ENCODE data around the gene ZXDA.

Gene ZXDA

GRCh38 chrX:57906790-57907189 is 3.5 kb downstream of the ZXDA start:
- H2BK12ac ChIP-seq (ENCODE audit: low read length in 2 of 2) = no peak overlapping the region
- no peak overlapping the region for H3K4ac ChIP-seq (ENCODE audit: low read depth in 1 of 2, low read length in 2 of 2)
- H3K27me3 ChIP-seq (ENCODE audit: control insufficient read depth in 1 of 2, insufficient read depth in 1 of 2, low read length in 2 of 2) = no peaks in the 10 kb centered on the region
- no peak overlapping the region for H2BK120ac ChIP-seq (ENCODE audit: low read depth, low read length)
- H4K8ac ChIP-seq (ENCODE audit: low read length) = no peak overlapping the region
- H3K36me3 ChIP-seq (ENCODE audit: control insufficient read depth in 1 of 2, insufficient read depth in 2 of 2, low read depth in 1 of 2, low read length in 2 of 2) = no peaks in the 10 kb centered on the region
- H3K23ac ChIP-seq (ENCODE audit: low read length in 2 of 2) = no peak overlapping the region
- H2AFZ ChIP-seq (ENCODE audit: low read depth, low read length) = no peak overlapping the region
- H3K14ac ChIP-seq (ENCODE audit: low read length in 2 of 2) = no peak overlapping the region
- H3K4me2 ChIP-seq (ENCODE audit: low read length, poor library complexity, severe bottlenecking) = no peak overlapping the region
- no peak overlapping the region for H2BK15ac ChIP-seq (ENCODE audit: low read depth, poor library complexity, severe bottlenecking)
- no peak for DNase-seq
- no peaks in the 10 kb centered on the region for H3K79me1 ChIP-seq (replicated peaks; ENCODE audit: low read length, poor library complexity, severe bottlenecking)
- peak overlapping the region in 1 of 2 experiments; percentile 65 for H3K4me3 ChIP-seq (ENCODE audit: insufficient read depth in 1 of 2, low read depth in 1 of 2, low read length in 2 of 2)
- WGBS = no CpG with 5 or more reads among the region's 1 CpG
- no peak overlapping the region for H3K27ac ChIP-seq (ENCODE audit: low read length, poor library complexity, severe bottlenecking)
- no peak overlapping the region for H2AK5ac ChIP-seq (ENCODE audit: low read length, severe bottlenecking)
- H4K91ac ChIP-seq (ENCODE audit: low read length) = no peak overlapping the region
- H3K9me3 ChIP-seq (ENCODE audit: control insufficient read depth, low read length) = no peaks in the 10 kb centered on the region
- no peak overlapping the region for H2BK5ac ChIP-seq (ENCODE audit: low read depth, low read length, poor library complexity, severe bottlenecking)
- H3K9ac ChIP-seq (ENCODE audit: low read length) = peak overlapping the region; percentile 55
- H3K4me1 ChIP-seq (ENCODE audit: control insufficient read depth, insufficient read depth, low read depth, low read length) = no peaks in the 10 kb centered on the region
- no peak overlapping the region for H3K18ac ChIP-seq (ENCODE audit: low read depth in 1 of 2, low read length in 2 of 2)

GRCh38 chrX:57905141-57905540 is 5.1 kb downstream of the ZXDA start:
- Histone ChIP-seq H4K91ac (ENCODE audit: low read length) (no peak overlapping the region), H2AFZ (ENCODE audit: low read depth, low read length) (no peak overlapping the region), H3K27ac (ENCODE audit: low read length, poor library complexity, severe bottlenecking) (no peak overlapping the region), H3K18ac (ENCODE audit: low read depth in 1 of 2, low read length in 2 of 2) (no peak overlapping the region), H3K4me1 (ENCODE audit: control insufficient read depth, insufficient read depth, low read depth, low read length) (no peaks in the 10 kb centered on the region), H3K9me3 (ENCODE audit: control insufficient read depth, low read length) (no peaks in the 10 kb centered on the region), H2BK120ac (ENCODE audit: low read depth, low read length) (no peak overlapping the region), H2BK15ac (ENCODE audit: low read depth, poor library complexity, severe bottlenecking) (no peak overlapping the region), H3K23ac (ENCODE audit: low read length in 2 of 2) (no peak overlapping the region), H2AK5ac (ENCODE audit: low read length, severe bottlenecking) (no peak overlapping the region), H3K27me3 (ENCODE audit: control insufficient read depth in 1 of 2, insufficient read depth in 1 of 2, low read length in 2 of 2) (no peaks in the 10 kb centered on the region), H3K4me2 (ENCODE audit: low read length, poor library complexity, severe bottlenecking) (no peak overlapping the region), H3K4me3 (ENCODE audit: insufficient read depth in 1 of 2, low read depth in 1 of 2, low read length in 2 of 2) (peak overlapping the region in 1 of 2 experiments; percentile 65), H4K8ac (ENCODE audit: low read length) (no peak overlapping the region), H3K9ac (ENCODE audit: low read length) (peak overlapping the region; percentile 76), H2BK12ac (ENCODE audit: low read length in 2 of 2) (no peak overlapping the region), H3K14ac (ENCODE audit: low read length in 2 of 2) (no peak overlapping the region), H3K36me3 (ENCODE audit: control insufficient read depth in 1 of 2, insufficient read depth in 2 of 2, low read depth in 1 of 2, low read length in 2 of 2) (no peaks in the 10 kb centered on the region), H2BK5ac (ENCODE audit: low read depth, low read length, poor library complexity, severe bottlenecking) (no peak overlapping the region), H3K4ac (ENCODE audit: low read depth in 1 of 2, low read length in 2 of 2) (no peak overlapping the region), H3K79me1 (replicated peaks; ENCODE audit: low read length, poor library complexity, severe bottlenecking) (no peaks in the 10 kb centered on the region)
- no peak for DNase-seq
- WGBS = no CpG with 5 or more reads among the region's 2 CpGs

DNA sequence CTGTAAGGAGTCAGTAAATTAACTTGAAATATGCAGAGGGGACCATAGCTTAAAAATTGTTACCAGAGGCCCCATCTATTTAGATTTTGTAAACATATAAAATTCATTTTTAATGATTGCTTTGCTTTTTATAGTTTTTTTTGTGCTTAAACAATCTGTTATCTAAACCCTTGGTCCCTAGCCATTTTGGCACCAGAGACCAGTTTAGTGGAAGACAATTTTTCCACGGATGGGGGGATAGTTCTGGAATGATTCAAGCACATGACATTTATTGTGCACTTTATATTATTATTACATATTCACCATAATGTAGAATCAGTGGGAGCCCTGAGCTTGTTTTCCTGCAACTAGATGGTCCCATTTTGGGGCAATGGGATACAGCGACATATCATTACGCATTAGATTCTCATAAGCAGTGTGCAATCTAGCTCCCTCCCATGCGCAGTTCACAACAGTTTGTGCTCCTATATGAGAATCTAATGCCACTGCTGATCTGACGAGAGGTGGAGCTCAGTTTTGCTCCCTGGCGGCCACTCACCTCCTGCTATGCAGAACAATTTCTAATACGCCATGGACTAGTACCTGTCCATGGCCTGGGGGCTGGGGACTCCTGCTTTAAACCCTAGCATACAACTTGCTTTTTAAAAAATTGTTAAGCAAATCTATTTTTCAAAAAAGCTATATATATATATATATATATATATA is 5.9 kb downstream of the ZXDA start:
- Histone ChIP-seq H3K4ac (ENCODE audit: low read depth in 1 of 2, low read length in 2 of 2) (no peak overlapping the region), H4K8ac (ENCODE audit: low read length) (no peak overlapping the region), H2BK12ac (ENCODE audit: low read length in 2 of 2) (no peak overlapping the region), H3K9ac (ENCODE audit: low read length) (no peak overlapping the region), H3K79me1 (replicated peaks; ENCODE audit: low read length, poor library complexity, severe bottlenecking) (no peaks in the 10 kb centered on the region), H3K23ac (ENCODE audit: low read length in 2 of 2) (no peak overlapping the region), H2BK120ac (ENCODE audit: low read depth, low read length) (no peak overlapping the region), H3K27ac (ENCODE audit: low read length, poor library complexity, severe bottlenecking) (no peak overlapping the region), H2BK5ac (ENCODE audit: low read depth, low read length, poor library complexity, severe bottlenecking) (no peak overlapping the region), H3K14ac (ENCODE audit: low read length in 2 of 2) (no peak overlapping the region), H2BK15ac (ENCODE audit: low read depth, poor library complexity, severe bottlenecking) (no peak overlapping the region), H3K4me2 (ENCODE audit: low read length, poor library complexity, severe bottlenecking) (no peak overlapping the region), H3K4me1 (ENCODE audit: control insufficient read depth, insufficient read depth, low read depth, low read length) (no peaks in the 10 kb centered on the region), H3K4me3 (ENCODE audit: insufficient read depth in 1 of 2, low read depth in 1 of 2, low read length in 2 of 2) (no peak overlapping the region), H3K36me3 (ENCODE audit: control insufficient read depth in 1 of 2, insufficient read depth in 2 of 2, low read depth in 1 of 2, low read length in 2 of 2) (no peaks in the 10 kb centered on the region), H3K18ac (ENCODE audit: low read depth in 1 of 2, low read length in 2 of 2) (no peak overlapping the region), H2AFZ (ENCODE audit: low read depth, low read length) (no peak overlapping the region), H3K27me3 (ENCODE audit: control insufficient read depth in 1 of 2, insufficient read depth in 1 of 2, low read length in 2 of 2) (no peaks in the 10 kb centered on the region), H3K9me3 (ENCODE audit: control insufficient read depth, low read length) (no peaks in the 10 kb centered on the region), H4K91ac (ENCODE audit: low read length) (no peak overlapping the region), H2AK5ac (ENCODE audit: low read length, severe bottlenecking) (no peak overlapping the region)
- DNase-seq = no peak
- 85% methylated on average over 5 of the region's 7 CpGs for WGBS

DNA sequence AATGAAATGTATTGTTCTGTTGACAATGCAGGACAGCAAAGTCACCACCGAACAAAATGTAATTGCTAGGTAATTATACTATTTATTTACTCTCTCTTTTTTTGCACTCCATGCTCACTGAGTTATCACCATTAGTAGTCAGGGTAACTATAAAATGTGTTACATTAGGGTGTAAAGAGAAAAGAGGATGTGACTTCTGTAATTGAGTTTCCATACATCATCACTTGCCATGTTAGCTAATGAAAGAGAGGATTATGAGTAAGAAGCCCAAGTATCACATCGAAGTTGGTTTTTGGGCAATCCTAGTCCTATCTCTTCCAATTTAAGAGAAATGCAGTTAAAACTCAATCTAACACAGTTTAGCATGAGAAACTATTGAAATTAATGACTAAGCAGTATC is 7.6 kb downstream of the ZXDA start:
- H3K79me1 ChIP-seq (replicated peaks; ENCODE audit: low read length, poor library complexity, severe bottlenecking) = no peaks in the 10 kb centered on the region
- no peak overlapping the region for H2AK5ac ChIP-seq (ENCODE audit: low read length, severe bottlenecking)
- no peaks in the 10 kb centered on the region for H3K9me3 ChIP-seq (ENCODE audit: control insufficient read depth, low read length)
- H2BK12ac ChIP-seq (ENCODE audit: low read length in 2 of 2) = no peak overlapping the region
- no peak overlapping the region for H3K4ac ChIP-seq (ENCODE audit: low read depth in 1 of 2, low read length in 2 of 2)
- no peak overlapping the region for H3K18ac ChIP-seq (ENCODE audit: low read depth in 1 of 2, low read length in 2 of 2)
- H3K14ac ChIP-seq (ENCODE audit: low read length in 2 of 2) = no peak overlapping the region
- H2BK5ac ChIP-seq (ENCODE audit: low read depth, low read length, poor library complexity, severe bottlenecking) = no peak overlapping the region
- no peak overlapping the region for H2BK120ac ChIP-seq (ENCODE audit: low read depth, low read length)
- no peak for DNase-seq
- H3K23ac ChIP-seq (ENCODE audit: low read length in 2 of 2) = no peak overlapping the region
- H3K36me3 ChIP-seq (ENCODE audit: control insufficient read depth in 1 of 2, insufficient read depth in 2 of 2, low read depth in 1 of 2, low read length in 2 of 2) = no peaks in the 10 kb centered on the region
- H2AFZ ChIP-seq (ENCODE audit: low read depth, low read length) = no peak overlapping the region
- H2BK15ac ChIP-seq (ENCODE audit: low read depth, poor library complexity, severe bottlenecking) = no peak overlapping the region
- H3K27me3 ChIP-seq (ENCODE audit: control insufficient read depth in 1 of 2, insufficient read depth in 1 of 2, low read length in 2 of 2) = no peaks in the 10 kb centered on the region
- H4K8ac ChIP-seq (ENCODE audit: low read length) = no peak overlapping the region
- H3K4me3 ChIP-seq (ENCODE audit: insufficient read depth in 1 of 2, low read depth in 1 of 2, low read length in 2 of 2) = no peak overlapping the region
- no peaks in the 10 kb centered on the region for H3K4me1 ChIP-seq (ENCODE audit: control insufficient read depth, insufficient read depth, low read depth, low read length)
- no peak overlapping the region for H3K9ac ChIP-seq (ENCODE audit: low read length)
- no CpG with 5 or more reads among the region's 2 CpGs for WGBS
- H3K27ac ChIP-seq (ENCODE audit: low read length, poor library complexity, severe bottlenecking) = no peak overlapping the region
- H3K4me2 ChIP-seq (ENCODE audit: low read length, poor library complexity, severe bottlenecking) = no peak overlapping the region
- no peak overlapping the region for H4K91ac ChIP-seq (ENCODE audit: low read length)

All from mesenchymal stem cell (in vitro differentiated cells and primary cell).